ENCODE measurements around the gene ABCG1. TPM values are rescaled to one million over a fixed set of nuclear protein-coding genes. Genes with fewer than 3 reads are reported as not detected.

Gene ABCG1
- total RNA-seq, 1 donor from 2014 or later = 10.2 TPM

DNA sequence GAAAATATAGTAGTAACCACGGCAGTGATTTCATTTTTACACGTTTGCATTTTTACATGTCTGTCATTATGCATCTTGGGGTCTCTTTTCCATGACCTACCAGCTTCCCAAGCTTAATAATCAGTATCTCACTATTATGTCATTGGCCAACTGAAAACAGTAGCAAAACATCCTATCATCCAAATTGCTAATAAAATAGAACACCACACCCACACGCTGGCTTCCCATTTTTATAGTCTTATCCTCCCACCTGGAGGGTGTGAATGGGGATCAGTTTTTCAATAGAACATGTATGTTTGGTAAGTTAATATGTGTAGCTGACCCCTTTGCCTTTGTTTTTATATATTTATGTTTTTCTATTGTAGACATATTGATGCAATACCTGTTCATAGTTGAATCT, 84.5 kb downstream of the ABCG1 start:
- Mint-ChIP-seq H3K4me1 (ENCODE audit: low read depth) (peaks cover 15% of the 10 kb centered on the region), H3K36me3 (ENCODE audit: low read depth) (no peaks in the 10 kb centered on the region), H3K4me3 (no peak overlapping the region), H3K27ac (no peak overlapping the region), H3K27me3 (ENCODE audit: insufficient read depth) (peaks cover 12% of the 10 kb centered on the region), H3K9me3 (no peaks in the 10 kb centered on the region)
- DNase-seq (ENCODE audit: low spot score) = no peak
- intact Hi-C loops (cut with micrococcal nuclease) = loop anchor here (10.0 kb wide), 1 partner anchor 211 kb away; the partner anchor contains the start of gene SLC37A1

DNA sequence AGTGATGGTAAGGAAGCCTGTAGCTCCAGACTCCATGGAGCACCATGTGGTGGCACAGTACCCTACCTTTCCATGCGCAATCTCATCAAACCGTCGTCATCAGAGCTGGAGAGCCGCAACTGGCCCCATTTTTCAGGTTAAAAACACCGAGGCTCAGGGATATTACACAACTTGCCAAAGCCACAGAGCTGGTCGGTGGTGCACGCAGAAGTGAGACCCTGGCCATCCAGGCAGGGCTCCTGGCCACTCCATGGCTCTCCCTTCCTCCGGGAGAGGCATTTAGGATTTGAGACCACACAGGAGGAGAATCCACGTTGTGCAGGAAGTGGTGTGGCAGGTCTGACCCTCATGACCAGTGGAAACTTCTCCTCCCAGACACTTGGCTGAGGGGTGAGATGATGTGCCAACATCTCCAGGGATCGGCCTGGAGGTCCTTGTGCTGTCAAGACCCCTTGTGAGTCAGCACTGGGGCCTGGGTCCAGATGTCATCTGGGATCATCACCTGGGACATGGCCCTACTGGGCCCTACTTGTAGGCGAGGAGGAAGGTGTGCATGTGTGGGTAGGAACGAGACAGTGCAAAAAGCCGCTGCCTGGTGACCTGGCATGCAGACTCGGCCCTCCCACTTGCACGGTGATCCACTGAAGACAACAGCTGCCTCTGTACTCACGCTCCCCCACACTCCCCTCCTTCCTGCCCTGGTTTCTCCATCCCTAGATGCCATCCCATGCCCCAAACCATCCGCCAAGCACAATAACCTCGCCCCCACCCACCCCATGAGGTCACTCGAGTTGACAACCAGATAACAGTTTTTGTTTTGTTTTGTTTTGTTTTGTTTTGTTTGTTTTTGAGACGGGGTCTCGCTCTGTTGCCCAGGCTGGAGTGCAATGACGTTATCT, 85.9 kb downstream of the ABCG1 start:
- Mint-ChIP-seq H3K27ac (no peak overlapping the region), H3K36me3 (ENCODE audit: low read depth) (no peaks in the 10 kb centered on the region), H3K27me3 (ENCODE audit: insufficient read depth) (peaks cover 16% of the 10 kb centered on the region), H3K9me3 (no peaks in the 10 kb centered on the region), H3K4me1 (ENCODE audit: low read depth) (peaks cover 11% of the 10 kb centered on the region), H3K4me3 (no peak overlapping the region)
- intact Hi-C loops (cut with micrococcal nuclease) = loop anchor here (10.0 kb wide), 1 partner anchor 210 kb away; the partner anchor contains the start of gene SLC37A1
- DNase-seq (ENCODE audit: low spot score) = no peak

DNA sequence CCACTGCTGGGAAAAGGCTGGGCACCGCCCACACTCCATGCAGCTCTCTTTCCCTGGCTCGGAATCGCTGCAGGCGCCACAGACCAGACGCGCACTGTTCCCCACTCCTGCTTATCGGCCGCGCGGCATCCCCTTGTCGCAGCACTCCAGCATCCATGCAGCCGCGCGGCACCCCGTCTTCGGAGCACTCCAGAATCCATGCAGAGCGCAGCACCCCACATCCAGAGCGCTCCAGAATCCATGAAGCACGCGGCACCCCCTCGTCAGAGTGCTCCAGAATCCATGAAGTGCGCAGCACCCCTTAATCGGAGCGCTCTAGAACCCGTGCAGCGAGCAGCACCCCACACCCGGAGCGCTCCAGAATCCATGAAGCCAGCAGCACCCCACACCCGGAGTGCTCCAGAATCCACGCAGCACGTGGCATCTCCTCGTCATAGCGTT, 86.8 kb downstream of the ABCG1 start:
- H3K4me3 Mint-ChIP-seq = no peak overlapping the region
- no peak for DNase-seq (ENCODE audit: low spot score)
- peaks cover 18% of the 10 kb centered on the region for H3K27me3 Mint-ChIP-seq (ENCODE audit: insufficient read depth)
- intact Hi-C loops (cut with micrococcal nuclease) = loop anchor here (10.0 kb wide), 1 partner anchor 209 kb away; the partner anchor contains the start of gene SLC37A1
- no peaks in the 10 kb centered on the region for H3K36me3 Mint-ChIP-seq (ENCODE audit: low read depth)
- H3K4me1 Mint-ChIP-seq (ENCODE audit: low read depth) = peaks cover 6% of the 10 kb centered on the region
- no peaks in the 10 kb centered on the region for H3K9me3 Mint-ChIP-seq
- H3K27ac Mint-ChIP-seq = no peak overlapping the region

DNA sequence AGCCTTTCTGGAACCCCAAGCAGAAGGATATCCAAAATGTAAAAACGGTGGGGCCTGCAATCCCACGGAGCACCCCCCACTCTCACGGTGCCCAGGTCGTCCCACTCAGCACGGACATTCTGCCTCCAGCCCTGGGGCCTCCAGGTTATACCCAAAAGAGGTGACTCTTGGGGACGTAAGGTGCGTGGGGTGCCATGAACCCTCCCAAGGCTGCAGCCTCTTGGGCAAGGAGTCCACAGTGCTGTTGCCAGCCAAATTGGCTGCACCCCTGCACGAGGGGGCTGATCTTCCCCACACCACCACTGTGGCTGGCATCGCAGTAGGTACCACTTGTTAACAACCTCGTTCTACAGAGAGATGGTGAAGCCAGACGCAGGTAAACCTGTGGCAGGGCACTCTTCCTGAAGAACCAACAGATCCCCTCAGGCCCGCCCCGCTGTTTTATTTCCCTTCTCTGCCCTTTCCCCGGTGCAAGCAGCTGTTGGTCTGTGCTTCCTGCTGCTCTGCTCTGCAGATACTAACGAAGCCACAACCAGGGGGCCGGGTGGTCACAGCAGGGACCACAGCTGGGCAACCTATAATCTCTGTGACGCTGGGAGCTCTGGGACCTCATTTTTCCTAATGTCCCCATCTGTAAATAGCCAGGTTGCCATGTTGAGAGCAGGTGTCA, 87.6 kb downstream of the ABCG1 start:
- H3K9me3 Mint-ChIP-seq = no peaks in the 10 kb centered on the region
- H3K27ac Mint-ChIP-seq = no peak overlapping the region
- no peak overlapping the region for H3K4me3 Mint-ChIP-seq
- intact Hi-C loops (cut with micrococcal nuclease) = loop anchor here (10.0 kb wide), 1 partner anchor 208 kb away; the partner anchor contains the start of gene SLC37A1
- peaks cover 18% of the 10 kb centered on the region for H3K27me3 Mint-ChIP-seq (ENCODE audit: insufficient read depth)
- DNase-seq (ENCODE audit: low spot score) = no peak
- H3K36me3 Mint-ChIP-seq (ENCODE audit: low read depth) = no peaks in the 10 kb centered on the region
- peaks cover 6% of the 10 kb centered on the region for H3K4me1 Mint-ChIP-seq (ENCODE audit: low read depth)

DNA sequence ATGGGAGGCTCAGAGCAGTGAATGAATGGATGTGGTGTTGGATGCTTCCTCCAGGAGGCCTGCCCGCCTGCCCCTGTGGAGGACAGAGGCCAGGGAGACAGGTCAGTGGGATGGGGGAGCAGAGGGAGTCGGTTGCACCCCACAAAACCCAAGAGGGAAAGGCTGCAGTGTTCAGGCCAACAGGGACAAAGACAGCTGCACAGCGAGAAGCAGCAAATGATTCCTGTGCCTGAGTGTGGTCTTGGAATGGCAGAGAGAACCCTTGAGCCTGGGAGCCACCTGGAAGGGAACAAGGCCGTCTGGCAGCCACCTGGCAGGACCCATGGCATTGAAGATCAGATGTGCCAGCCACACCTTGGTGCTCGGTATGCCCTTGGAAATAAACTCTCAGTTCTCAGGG, 88.2 kb downstream of the ABCG1 start:
- peaks cover 6% of the 10 kb centered on the region for H3K4me1 Mint-ChIP-seq (ENCODE audit: low read depth)
- intact Hi-C loops (cut with micrococcal nuclease) = loop anchor here (10.0 kb wide), 1 partner anchor 208 kb away; the partner anchor contains the start of gene SLC37A1
- H3K27me3 Mint-ChIP-seq (ENCODE audit: insufficient read depth) = peaks cover 18% of the 10 kb centered on the region
- H3K9me3 Mint-ChIP-seq = no peaks in the 10 kb centered on the region
- H3K36me3 Mint-ChIP-seq (ENCODE audit: low read depth) = no peaks in the 10 kb centered on the region
- no peak overlapping the region for H3K27ac Mint-ChIP-seq
- DNase-seq (ENCODE audit: low spot score) = no peak
- no peak overlapping the region for H3K4me3 Mint-ChIP-seq

DNA sequence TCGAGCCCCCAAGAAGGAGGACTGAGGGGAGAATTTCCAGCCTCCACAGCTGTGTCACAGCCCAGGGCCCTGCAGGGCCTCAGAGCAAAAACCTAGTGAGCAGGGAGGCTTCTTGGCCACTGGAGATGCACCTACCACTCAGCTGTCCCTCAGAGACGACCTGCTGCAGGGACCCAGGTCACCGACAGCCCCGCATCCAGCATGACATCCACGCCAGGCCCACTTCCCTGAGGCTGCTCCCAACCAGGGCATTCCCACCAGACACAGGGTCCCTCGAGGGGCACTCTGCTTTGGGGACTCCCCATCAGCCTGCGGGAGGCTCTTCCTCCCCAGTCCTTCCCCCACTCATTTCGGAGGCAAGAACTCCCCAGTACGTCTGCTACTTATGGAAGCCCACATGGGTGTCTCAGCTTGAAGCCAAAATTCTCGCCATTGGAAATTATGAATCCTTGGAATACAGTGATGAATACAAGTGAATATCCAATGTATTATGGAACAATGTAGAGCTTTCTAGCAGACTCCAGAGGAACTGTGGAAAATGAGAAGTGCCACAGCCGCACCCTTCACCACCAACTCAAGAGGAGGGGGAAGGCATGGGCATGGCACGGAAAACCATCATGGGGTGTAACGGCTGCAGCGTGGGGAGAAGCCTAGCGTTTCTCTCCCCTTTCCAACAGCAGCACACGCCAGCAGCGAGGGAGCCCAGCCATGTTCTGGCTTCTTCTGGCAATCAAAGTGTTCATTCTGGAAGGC, 89.4 kb downstream of the ABCG1 start:
- Mint-ChIP-seq H3K27me3 (ENCODE audit: insufficient read depth) (peaks cover 18% of the 10 kb centered on the region), H3K4me3 (no peak overlapping the region), H3K27ac (no peak overlapping the region), H3K36me3 (ENCODE audit: low read depth) (no peaks in the 10 kb centered on the region), H3K4me1 (ENCODE audit: low read depth) (peaks cover 6% of the 10 kb centered on the region), H3K9me3 (no peaks in the 10 kb centered on the region)
- intact Hi-C loops (cut with micrococcal nuclease) = loop anchor here (10.0 kb wide), 1 partner anchor 206 kb away; the partner anchor contains the start of gene SLC37A1
- DNase-seq (ENCODE audit: low spot score) = no peak

DNA sequence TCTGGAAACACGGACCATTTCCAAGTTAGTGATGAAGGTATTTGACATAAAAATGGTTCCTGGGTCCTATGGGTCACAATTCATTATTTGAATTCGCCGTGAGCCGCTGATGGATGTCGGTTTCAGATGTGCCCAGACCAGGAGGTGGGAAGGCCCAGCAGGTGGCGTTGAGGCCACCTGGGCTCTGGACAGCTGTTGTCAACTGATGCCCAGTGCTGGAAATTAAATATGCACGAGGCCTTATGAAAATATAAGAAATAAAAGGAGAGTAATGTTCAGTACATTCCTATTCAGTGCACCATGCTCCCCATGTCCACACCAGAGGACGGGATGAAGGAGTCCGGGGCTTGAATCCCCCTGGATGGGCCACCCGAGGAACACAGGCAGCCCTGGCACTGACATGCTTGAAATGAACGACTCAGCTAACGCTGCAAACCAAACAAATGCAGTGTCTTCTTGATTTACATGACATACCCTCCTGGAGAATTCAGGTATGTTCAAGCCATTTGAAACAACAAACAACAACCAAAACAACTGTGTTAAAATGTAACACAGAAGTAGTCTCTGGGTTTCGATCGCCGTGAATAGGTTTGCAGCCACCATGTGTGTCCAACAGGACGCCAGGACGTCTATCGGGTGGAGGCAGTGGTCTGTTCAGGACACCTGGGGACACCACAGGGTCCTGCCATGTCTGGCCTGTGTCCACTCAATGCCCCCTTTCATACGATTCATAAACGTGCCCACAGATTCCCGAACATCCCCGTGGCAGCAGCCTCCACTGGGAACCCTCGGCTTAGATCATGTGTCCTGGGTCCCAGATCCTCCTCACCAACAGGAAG, 90.2 kb downstream of the ABCG1 start:
- Mint-ChIP-seq H3K27ac (no peak overlapping the region), H3K36me3 (ENCODE audit: low read depth) (no peaks in the 10 kb centered on the region), H3K4me3 (no peak overlapping the region), H3K27me3 (ENCODE audit: insufficient read depth) (peaks cover 18% of the 10 kb centered on the region), H3K4me1 (ENCODE audit: low read depth) (peaks cover 6% of the 10 kb centered on the region), H3K9me3 (no peaks in the 10 kb centered on the region)
- no peak for DNase-seq (ENCODE audit: low spot score)
- intact Hi-C loops (cut with micrococcal nuclease) = loop anchor here (1.0 to 10.0 kb wide), 3 partner anchors 141 to 206 kb away; partner anchors contain the start of gene SLC37A1

DNA sequence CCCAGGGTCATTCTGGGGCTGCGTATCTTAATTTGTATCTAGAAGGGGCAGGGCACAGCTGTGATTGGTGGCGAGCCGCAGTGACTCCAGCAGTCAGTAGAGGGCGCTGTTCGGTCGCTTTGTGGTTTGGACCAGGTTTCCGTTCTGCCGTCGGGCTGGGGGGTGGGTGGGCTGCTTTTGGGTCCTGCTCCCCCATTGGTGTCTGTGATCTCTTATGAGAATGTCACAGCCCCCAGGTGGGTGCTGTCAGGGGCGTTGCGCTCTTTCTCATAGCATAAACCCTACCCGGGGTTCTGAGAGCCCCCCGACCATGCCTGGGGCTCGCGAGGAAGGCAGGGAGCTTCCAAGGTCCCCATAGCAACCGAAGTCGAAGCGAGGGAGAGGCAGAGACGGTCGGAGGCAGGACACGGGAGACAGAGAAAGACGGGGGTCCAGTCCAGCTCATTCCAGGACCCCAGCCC, 90.8 kb downstream of the ABCG1 start:
- Mint-ChIP-seq H3K4me3 (no peak overlapping the region), H3K36me3 (ENCODE audit: low read depth) (no peaks in the 10 kb centered on the region), H3K9me3 (no peaks in the 10 kb centered on the region), H3K27ac (no peak overlapping the region), H3K27me3 (ENCODE audit: insufficient read depth) (peaks cover 18% of the 10 kb centered on the region), H3K4me1 (ENCODE audit: low read depth) (peaks cover 6% of the 10 kb centered on the region)
- peak; percentile 61 for DNase-seq (ENCODE audit: low spot score)
- intact Hi-C loops (cut with micrococcal nuclease) = loop anchor here (1.0 to 10.0 kb wide), 3 partner anchors 141 to 205 kb away; partner anchors contain the start of gene SLC37A1

DNA sequence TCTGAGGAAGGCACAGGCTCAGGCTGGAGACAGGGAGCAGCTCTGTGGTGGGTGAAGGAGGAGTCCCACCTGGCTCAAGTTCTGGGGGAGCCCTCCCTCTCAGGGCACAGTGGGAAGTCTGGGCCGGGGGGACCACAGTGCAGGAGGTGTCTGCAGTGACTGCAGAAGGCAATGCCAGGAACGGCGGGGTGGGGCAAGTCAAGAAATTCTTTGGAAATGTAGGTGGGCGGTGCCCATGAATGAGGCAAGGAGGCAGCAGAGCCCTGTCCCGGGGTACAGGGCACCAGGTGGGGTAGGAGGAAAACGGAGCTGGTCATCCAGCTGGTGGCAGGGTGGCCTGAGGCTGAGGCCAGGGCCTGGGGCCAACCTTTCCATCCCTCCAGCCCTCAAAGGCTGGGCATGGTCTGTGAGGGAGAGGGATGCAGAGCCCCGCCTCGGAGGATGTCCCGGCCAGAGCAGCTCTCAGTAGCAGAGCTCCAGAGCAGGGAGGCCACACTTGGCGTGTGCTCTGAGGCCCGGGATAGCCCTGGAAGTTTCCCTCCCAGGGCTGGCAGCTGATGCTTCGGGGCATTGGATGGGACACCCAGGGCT, 91.6 kb downstream of the ABCG1 start:
- H3K27ac Mint-ChIP-seq = no peak overlapping the region
- H3K9me3 Mint-ChIP-seq = no peaks in the 10 kb centered on the region
- H3K4me1 Mint-ChIP-seq (ENCODE audit: low read depth) = peaks cover 6% of the 10 kb centered on the region
- H3K4me3 Mint-ChIP-seq = no peak overlapping the region
- DNase-seq (ENCODE audit: low spot score) = no peak
- peaks cover 18% of the 10 kb centered on the region for H3K27me3 Mint-ChIP-seq (ENCODE audit: insufficient read depth)
- no peaks in the 10 kb centered on the region for H3K36me3 Mint-ChIP-seq (ENCODE audit: low read depth)
- intact Hi-C loops (cut with micrococcal nuclease) = no loop called here

DNA sequence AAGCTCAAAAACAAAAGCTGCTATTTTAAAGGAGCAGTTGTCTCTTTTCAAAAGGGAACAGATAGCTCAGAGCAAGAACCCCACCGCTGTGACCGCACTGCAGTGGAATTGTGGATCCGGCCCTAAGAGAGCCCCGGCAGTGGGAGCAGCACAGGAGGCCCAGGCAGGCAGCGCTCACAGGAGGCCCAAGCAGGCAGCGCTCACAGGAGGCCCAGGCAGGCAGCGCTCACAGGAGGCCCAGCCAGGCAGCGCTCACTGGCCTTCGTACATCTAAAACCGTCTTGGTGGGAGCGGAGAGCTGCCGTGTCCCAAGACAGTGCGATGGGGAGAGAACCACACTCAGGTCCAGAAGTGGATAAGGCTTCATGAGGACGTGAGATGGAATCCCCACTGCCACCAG, 92.2 kb downstream of the ABCG1 start:
- DNase-seq (ENCODE audit: low spot score) = no peak
- H3K4me3 Mint-ChIP-seq = no peak overlapping the region
- H3K27ac Mint-ChIP-seq = no peak overlapping the region
- intact Hi-C loops (cut with micrococcal nuclease) = no loop called here
- H3K27me3 Mint-ChIP-seq (ENCODE audit: insufficient read depth) = peaks cover 15% of the 10 kb centered on the region
- no peaks in the 10 kb centered on the region for H3K9me3 Mint-ChIP-seq
- no peaks in the 10 kb centered on the region for H3K36me3 Mint-ChIP-seq (ENCODE audit: low read depth)
- H3K4me1 Mint-ChIP-seq (ENCODE audit: low read depth) = peaks cover 6% of the 10 kb centered on the region

DNA sequence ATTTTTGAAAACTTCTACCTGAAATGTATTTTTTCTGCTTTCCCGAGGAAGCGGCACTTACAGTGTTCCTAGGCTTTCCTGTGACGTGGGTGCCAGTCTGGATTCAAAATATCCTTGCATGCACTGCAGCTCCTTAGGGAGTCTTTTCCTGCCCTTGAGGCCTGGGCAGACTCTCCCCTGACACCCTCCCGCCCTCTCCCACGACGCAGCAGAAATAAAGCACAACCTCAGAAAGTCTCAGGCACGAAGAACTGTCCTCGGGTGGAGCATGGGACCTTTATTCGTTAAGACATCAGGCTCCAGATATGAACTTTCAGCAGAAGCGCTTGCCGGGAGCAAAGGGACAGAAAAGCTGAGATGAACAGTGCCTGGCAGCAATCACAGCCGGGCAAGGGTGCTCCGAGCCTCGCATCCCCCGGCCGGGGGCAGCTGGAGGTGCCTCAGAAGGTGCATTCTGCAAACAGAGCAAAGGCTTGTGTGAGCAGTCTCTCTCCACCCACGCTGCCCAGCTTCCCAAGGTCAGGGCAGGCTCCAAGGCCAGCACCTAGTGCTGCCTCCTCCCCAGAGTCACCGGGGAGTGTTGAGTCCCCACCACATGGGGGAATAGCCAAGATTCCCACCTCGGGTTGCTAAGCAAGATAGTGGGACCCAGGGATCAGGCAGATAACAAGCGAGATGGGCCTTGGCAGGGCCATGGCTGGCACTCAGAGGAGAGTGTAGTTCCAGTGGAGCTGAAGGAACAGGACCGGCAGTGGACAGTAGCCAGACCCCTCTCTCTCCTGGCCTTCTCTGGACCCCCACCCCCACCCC, 93.1 kb downstream of the ABCG1 start:
- H3K27me3 Mint-ChIP-seq (ENCODE audit: insufficient read depth) = peaks cover 13% of the 10 kb centered on the region
- intact Hi-C loops (cut with micrococcal nuclease) = no loop called here

More for the DNA sequence above, 93.1 kb downstream of the ABCG1 start:
- no peak for DNase-seq (ENCODE audit: low spot score)
- no peaks in the 10 kb centered on the region for H3K9me3 Mint-ChIP-seq
- no peaks in the 10 kb centered on the region for H3K36me3 Mint-ChIP-seq (ENCODE audit: low read depth)
- peaks cover 6% of the 10 kb centered on the region for H3K4me1 Mint-ChIP-seq (ENCODE audit: low read depth)
- H3K27ac Mint-ChIP-seq = no peak overlapping the region
- no peak overlapping the region for H3K4me3 Mint-ChIP-seq
